ENCODE results near the gene MTF1.
A peak's percentile ranks its signal among the peaks of the same experiment; 100 is the strongest.

The MTF1 gene

GRCh38 chr1:37867784-37868183 is 8.4 kb upstream of the MTF1 start:
- no peak for DNase-seq

GRCh38 chr1:37866491-37866890 is 7.1 kb upstream of the MTF1 start:
- no peak for DNase-seq

- no peak for DNase-seq
Measured at GRCh38 chr1:37865348-37866120, 6.1 kb upstream of the MTF1 start.

GRCh38 chr1:37862330-37862729 is 2.9 kb upstream of the MTF1 start:
- DNase-seq = no peak

GRCh38 chr1:37861151-37861550 is 1.8 kb upstream of the MTF1 start:
- DNase-seq = peak in 1 of 2 experiments; percentile 26

- DNase-seq = no peak
Measured at GRCh38 chr1:37860346-37860666, 914 bp upstream of the MTF1 start.

GRCh38 chr1:37858931-37859506 is 373 bp downstream of the MTF1 start:
- DNase-seq = no peak

- DNase-seq = no peak
Measured at GRCh38 chr1:37854406-37854805, 5.0 kb downstream of the MTF1 start.

- no peak for DNase-seq
Measured at GRCh38 chr1:37853157-37853556, 6.2 kb downstream of the MTF1 start.

GRCh38 chr1:37851782-37852210 is 7.6 kb downstream of the MTF1 start:
- no peak for DNase-seq

GRCh38 chr1:37851262-37851661 is 8.1 kb downstream of the MTF1 start:
- no peak for DNase-seq

GRCh38 chr1:37850352-37850955 is 8.9 kb downstream of the MTF1 start:
- DNase-seq = no peak

- DNase-seq = no peak
Measured at GRCh38 chr1:37849480-37849879, 9.9 kb downstream of the MTF1 start.

- no peak for DNase-seq
Measured at GRCh38 chr1:37846647-37847339, 12.6 kb downstream of the MTF1 start.

- no peak for DNase-seq
Measured at GRCh38 chr1:37845786-37846185, 13.6 kb downstream of the MTF1 start.

- DNase-seq = no peak
Measured at GRCh38 chr1:37845049-37845646, 14.2 kb downstream of the MTF1 start.

- DNase-seq = no peak
Measured at GRCh38 chr1:37844536-37844935, 14.9 kb downstream of the MTF1 start.

- DNase-seq = no peak
Measured at GRCh38 chr1:37841652-37842051, 17.7 kb downstream of the MTF1 start.

- no peak for DNase-seq
Measured at GRCh38 chr1:37840711-37841110, 18.7 kb downstream of the MTF1 start.

GRCh38 chr1:37839676-37840075 is 19.7 kb downstream of the MTF1 start:
- DNase-seq = no peak

- DNase-seq = no peak
Measured at GRCh38 chr1:37836788-37837187, 22.6 kb downstream of the MTF1 start.

GRCh38 chr1:37831809-37832208 is 27.6 kb downstream of the MTF1 start:
- no peak for DNase-seq

- DNase-seq = no peak
Measured at GRCh38 chr1:37831109-37831508, 28.3 kb downstream of the MTF1 start.
